Fibroblast of lung (primary cell): Measurements from ENCODE around the gene AATF. TPM values are rescaled to one million over a fixed set of nuclear protein-coding genes. Genes with fewer than 3 reads are reported as not detected.

Experiments used
- DNase-seq, 2 donors: peaks; one replicate each; pipeline versions ENCODE4 v3.0.0 to v3.0.0-alpha.2; 2010; ENCODE audit warnings: low read depth in 2 of 2
- H2AFZ ChIP-seq: 2 replicates; pipeline ENCODE4 v1.5.1; 2012; ENCODE audit warnings: low read length, control low read depth, inconsistent platforms
- H3K27ac ChIP-seq: 2 replicates; pipeline ENCODE4 v1.5.1; 2011; ENCODE audit warnings: low read length, control low read depth; ENCODE audit not compliant: insufficient read depth
- H3K27me3 ChIP-seq: 2 replicates; pipeline ENCODE4 v1.5.1; 2011; ENCODE audit warnings: mild to moderate bottlenecking, low read length; ENCODE audit not compliant: control insufficient read depth, insufficient read depth
- H3K36me3 ChIP-seq: 2 replicates; pipeline ENCODE4 v1.5.1; 2011; ENCODE audit warnings: low read length; ENCODE audit not compliant: control insufficient read depth, insufficient read depth
- H3K4me1 ChIP-seq: 2 replicates; pipeline ENCODE4 v1.5.1; 2011; ENCODE audit warnings: low read length; ENCODE audit not compliant: control insufficient read depth, insufficient read depth; ENCODE audit errors: extremely low read depth
- H3K4me2 ChIP-seq: 2 replicates; pipeline ENCODE4 v1.5.1; 2011; ENCODE audit warnings: low read length, control low read depth; ENCODE audit not compliant: insufficient read depth; ENCODE audit errors: extremely low read depth
- H3K4me3 ChIP-seq, 4 experiments: fragments of 200-600 bp in 1 of 4; sonication (generic) in 1 of 4; replicated peaks in 1 of 4; 2 replicates each; pipeline ENCODE4 v1.5.1; 2011 to 2016; ENCODE audit warnings: low read length in 4 of 4, low read depth in 3 of 4, mild to moderate bottlenecking in 3 of 4, control low read depth in 2 of 4, inconsistent platforms in 1 of 4, mixed read lengths in 1 of 4; ENCODE audit not compliant: insufficient read depth in 1 of 4; ENCODE audit errors: control extremely low read depth in 1 of 4
- H3K79me2 ChIP-seq: 2 replicates; pipeline ENCODE4 v1.5.1; 2012; ENCODE audit warnings: mild to moderate bottlenecking, low read length, inconsistent platforms; ENCODE audit not compliant: control insufficient read depth, insufficient read depth
- H3K9ac ChIP-seq: 2 replicates; pipeline ENCODE4 v1.5.1; 2011; ENCODE audit warnings: mild to moderate bottlenecking, low read length, control low read depth; ENCODE audit not compliant: insufficient read depth
- H3K9me3 ChIP-seq: 2 replicates; pipeline ENCODE4 v1.5.1; 2012; ENCODE audit warnings: low read depth, low read length; ENCODE audit not compliant: control insufficient read depth, insufficient read depth
- H4K20me1 ChIP-seq: 2 replicates; pipeline ENCODE4 v1.5.1; 2011; ENCODE audit warnings: low read length; ENCODE audit not compliant: control insufficient read depth, insufficient read depth; ENCODE audit errors: extremely low read depth
- EZH2 ChIP-seq: IDR thresholded peaks from 2 replicates; pipeline ENCODE4 v1.5.1; 2012; ENCODE audit warnings: low read length, control low read depth, mild to moderate bottlenecking; ENCODE audit errors: missing control alignments
- polyA plus RNA-seq, 2 donors: library from polyadenylated mRNA; depleted of rRNA in 1 of 2; stranded (reverse) in 1 of 2; unstranded in 1 of 2; fragments of >200 nt; gene quantifications; 2 replicates each; pipeline ENCODE4 v1.2.1, GENCODE V29; 2011 to 2012; ENCODE audit warnings: missing spikeins in 1 of 2
- total RNA-seq: library from RNA; depleted of rRNA; stranded (reverse); fragments of >200 nt; gene quantifications from 2 replicates; pipeline ENCODE4 v1.2.1, GENCODE V29; 2014
- TF ChIP-seq, protein P1 (sequence below), 2 donors: IDR thresholded peaks in 1 of 2; conservative IDR thresholded peaks in 1 of 2; 1 replicate in 1 of 2; 2 replicates in 1 of 2; pipeline ENCODE4 v1.5.1; 2011 to 2012; ENCODE audit warnings: low read length in 2 of 2, control low read depth in 1 of 2, inconsistent platforms in 1 of 2, low read depth in 1 of 2, mild to moderate bottlenecking in 1 of 2

Gene AATF
- total and polyA plus RNA-seq, 2 donors (not counting 1 experiment from before 2014, with no cell fraction given), result 11.9 to 30.7 TPM

DNA sequence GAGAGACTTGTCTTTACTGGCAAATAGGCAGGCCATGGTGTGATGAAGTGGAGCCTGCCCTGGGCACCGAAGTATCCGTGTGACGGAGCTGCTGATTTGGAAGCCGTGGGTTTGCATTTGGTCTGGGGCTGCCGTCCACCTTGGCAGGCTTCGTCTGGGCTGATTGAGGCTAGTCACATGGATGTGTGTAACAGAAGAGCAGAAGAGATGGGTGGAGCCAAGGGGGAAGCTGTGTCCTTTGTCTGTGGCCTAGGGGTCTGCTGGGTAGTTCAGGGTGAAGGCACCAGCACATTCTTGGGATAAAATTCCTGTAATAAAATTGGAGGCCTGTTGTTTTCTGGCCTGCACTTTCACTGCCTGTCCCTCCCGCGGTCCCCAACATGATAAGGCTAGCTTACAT is 106.1 kb downstream of the AATF start:
- Histone ChIP-seq H4K20me1 (no peaks in the 10 kb centered on the region), H3K9me3 (no peaks in the 10 kb centered on the region), H3K4me3 (no peak overlapping the region), H3K4me1 (no peaks in the 10 kb centered on the region), H3K27ac (no peak overlapping the region), H3K4me2 (no peak overlapping the region), H3K79me2 (no peaks in the 10 kb centered on the region), H3K36me3 (no peaks in the 10 kb centered on the region), H3K27me3 (no peaks in the 10 kb centered on the region), H2AFZ (no peak overlapping the region), H3K9ac (no peak overlapping the region)
- TF ChIP-seq EZH2, result no peak
- TF ChIP-seq, protein P1, sequence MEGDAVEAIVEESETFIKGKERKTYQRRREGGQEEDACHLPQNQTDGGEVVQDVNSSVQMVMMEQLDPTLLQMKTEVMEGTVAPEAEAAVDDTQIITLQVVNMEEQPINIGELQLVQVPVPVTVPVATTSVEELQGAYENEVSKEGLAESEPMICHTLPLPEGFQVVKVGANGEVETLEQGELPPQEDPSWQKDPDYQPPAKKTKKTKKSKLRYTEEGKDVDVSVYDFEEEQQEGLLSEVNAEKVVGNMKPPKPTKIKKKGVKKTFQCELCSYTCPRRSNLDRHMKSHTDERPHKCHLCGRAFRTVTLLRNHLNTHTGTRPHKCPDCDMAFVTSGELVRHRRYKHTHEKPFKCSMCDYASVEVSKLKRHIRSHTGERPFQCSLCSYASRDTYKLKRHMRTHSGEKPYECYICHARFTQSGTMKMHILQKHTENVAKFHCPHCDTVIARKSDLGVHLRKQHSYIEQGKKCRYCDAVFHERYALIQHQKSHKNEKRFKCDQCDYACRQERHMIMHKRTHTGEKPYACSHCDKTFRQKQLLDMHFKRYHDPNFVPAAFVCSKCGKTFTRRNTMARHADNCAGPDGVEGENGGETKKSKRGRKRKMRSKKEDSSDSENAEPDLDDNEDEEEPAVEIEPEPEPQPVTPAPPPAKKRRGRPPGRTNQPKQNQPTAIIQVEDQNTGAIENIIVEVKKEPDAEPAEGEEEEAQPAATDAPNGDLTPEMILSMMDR (conservative IDR thresholded peaks at IDR 0.05 in 1 of 2, IDR thresholded peaks at IDR 0.05 in 1 of 2; ENCODE audit: low read depth in 1 of 2, low read length in 2 of 2), result no peak
- DNase-seq, result no peak

GRCh38 chr17:37056622-37057021 is 107.9 kb downstream of the AATF start:
- H3K36me3 ChIP-seq, result no peaks in the 10 kb centered on the region
- H3K9me3 ChIP-seq, result no peaks in the 10 kb centered on the region
- H3K4me1 ChIP-seq, result no peaks in the 10 kb centered on the region
- no peak overlapping the region for H3K4me3 ChIP-seq
- no peaks in the 10 kb centered on the region for H3K79me2 ChIP-seq
- TF ChIP-seq, protein P1 (conservative IDR thresholded peaks at IDR 0.05 in 1 of 2, IDR thresholded peaks at IDR 0.05 in 1 of 2; ENCODE audit: low read depth in 1 of 2, low read length in 2 of 2), result no peak
- TF ChIP-seq EZH2, result no peak
- H3K27ac ChIP-seq, result no peak overlapping the region
- H4K20me1 ChIP-seq, result no peaks in the 10 kb centered on the region
- no peak overlapping the region for H3K4me2 ChIP-seq
- H2AFZ ChIP-seq, result no peak overlapping the region
- H3K9ac ChIP-seq, result no peak overlapping the region
- H3K27me3 ChIP-seq, result no peaks in the 10 kb centered on the region
- DNase-seq, result no peak

DNA sequence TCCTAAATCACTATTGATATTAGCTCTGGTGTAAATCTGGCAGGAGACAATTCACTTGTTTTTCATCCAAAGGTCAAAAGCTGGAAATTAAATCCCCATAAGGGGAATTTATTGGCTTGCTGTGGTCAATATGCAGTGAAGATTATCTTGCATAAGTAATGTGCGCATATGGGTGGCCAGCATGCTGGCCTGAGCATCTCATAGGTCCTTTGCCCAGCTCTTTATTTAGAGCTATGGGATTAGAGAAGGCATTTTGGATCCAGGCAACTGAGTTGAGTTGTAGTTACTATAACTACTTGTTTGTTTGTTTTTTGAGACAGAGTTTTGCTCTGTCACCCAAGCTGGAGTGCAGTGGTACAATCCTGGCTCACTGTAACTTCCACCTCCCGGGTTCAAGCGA is 110.7 kb downstream of the AATF start:
- H3K79me2 ChIP-seq, result no peaks in the 10 kb centered on the region
- no peaks in the 10 kb centered on the region for H3K36me3 ChIP-seq
- H3K9ac ChIP-seq, result no peak overlapping the region
- no peaks in the 10 kb centered on the region for H4K20me1 ChIP-seq
- H3K27ac ChIP-seq, result no peak overlapping the region
- TF ChIP-seq EZH2, result no peak
- TF ChIP-seq, protein P1 (conservative IDR thresholded peaks at IDR 0.05 in 1 of 2, IDR thresholded peaks at IDR 0.05 in 1 of 2; ENCODE audit: low read depth in 1 of 2, low read length in 2 of 2), result no peak
- H3K4me3 ChIP-seq, result no peak overlapping the region
- no peak overlapping the region for H2AFZ ChIP-seq
- H3K27me3 ChIP-seq, result peaks cover 3% of the 10 kb centered on the region
- no peaks in the 10 kb centered on the region for H3K9me3 ChIP-seq
- H3K4me1 ChIP-seq, result no peaks in the 10 kb centered on the region
- H3K4me2 ChIP-seq, result no peak overlapping the region
- DNase-seq, result no peak
